HEK293 (cell line): ENCODE data around the gene TOMM7.

Source experiments
- CTCF ChIA-PET: fragments of 350-600 bp; formaldehyde crosslinking; extraction: SDS; loops from one replicate; lab custom pipeline; 2021; ENCODE audit warnings: antibody characterized with exemption; lab: Yijun Ruan, JAX
- POLR2A ChIA-PET: fragments of 300-600 bp; formaldehyde crosslinking; extraction: SDS; loops from one replicate; lab custom pipeline; 2020; ENCODE audit warnings: antibody characterized with exemption, inconsistent platforms; lab: Yijun Ruan, JAX
- H3K27ac ChIP-seq: fragments of 200-500 bp; sonication (Bioruptor generic); 2 replicates; pipeline ENCODE4 v1.5.1; 2014; ENCODE audit warnings: low read depth, low read length, control low read depth, inconsistent platforms; ENCODE audit errors: extremely low read depth
- H3K36me3 ChIP-seq, 2 experiments: fragments of 200-500 bp in 1 of 2; sonication (Bioruptor generic) in 1 of 2; 1 replicate in 1 of 2; 2 replicates in 1 of 2; pipeline ENCODE4 v1.5.1; 2014 to 2017; ENCODE audit warnings: inconsistent platforms in 2 of 2, low read length in 2 of 2; ENCODE audit not compliant: control insufficient read depth in 2 of 2, insufficient read depth in 1 of 2
- H3K4me1 ChIP-seq: fragments of 200-500 bp; sonication (Bioruptor generic); 2 replicates; pipeline ENCODE4 v1.5.1; 2014; ENCODE audit warnings: mild to moderate bottlenecking, low read length, inconsistent platforms; ENCODE audit not compliant: control insufficient read depth, insufficient read depth
- H3K4me3 ChIP-seq: 2 replicates; pipeline ENCODE4 v1.5.1; 2011; ENCODE audit warnings: low read depth, mild to moderate bottlenecking, control low read depth, low read length, moderate library complexity
- H3K9me3 ChIP-seq: fragments of 200-500 bp; sonication (Bioruptor generic); 2 replicates; pipeline ENCODE4 v1.5.1; 2014; ENCODE audit warnings: low read depth, low read length, inconsistent platforms; ENCODE audit not compliant: control insufficient read depth, insufficient read depth
- PRDM1 ChIP-seq: fragments of 450-650 bp; formaldehyde crosslinking; IDR thresholded peaks from 2 replicates; pipeline ENCODE4; 2016; ENCODE audit warnings: missing biosample characterization, missing genetic modification characterization
- ZNF561 ChIP-seq: fragments of 450-650 bp; IDR thresholded peaks from 2 replicates; pipeline ENCODE4 v1.5.1; 2018; ENCODE audit warnings: missing biosample characterization, missing genetic modification characterization, borderline replicate concordance
- ZNF660 ChIP-seq: fragments of 450-650 bp; IDR thresholded peaks from 2 replicates; pipeline ENCODE4 v1.5.1; 2018; ENCODE audit warnings: missing biosample characterization, mild to moderate bottlenecking, missing genetic modification characterization

The TOMM7 gene

DNA sequence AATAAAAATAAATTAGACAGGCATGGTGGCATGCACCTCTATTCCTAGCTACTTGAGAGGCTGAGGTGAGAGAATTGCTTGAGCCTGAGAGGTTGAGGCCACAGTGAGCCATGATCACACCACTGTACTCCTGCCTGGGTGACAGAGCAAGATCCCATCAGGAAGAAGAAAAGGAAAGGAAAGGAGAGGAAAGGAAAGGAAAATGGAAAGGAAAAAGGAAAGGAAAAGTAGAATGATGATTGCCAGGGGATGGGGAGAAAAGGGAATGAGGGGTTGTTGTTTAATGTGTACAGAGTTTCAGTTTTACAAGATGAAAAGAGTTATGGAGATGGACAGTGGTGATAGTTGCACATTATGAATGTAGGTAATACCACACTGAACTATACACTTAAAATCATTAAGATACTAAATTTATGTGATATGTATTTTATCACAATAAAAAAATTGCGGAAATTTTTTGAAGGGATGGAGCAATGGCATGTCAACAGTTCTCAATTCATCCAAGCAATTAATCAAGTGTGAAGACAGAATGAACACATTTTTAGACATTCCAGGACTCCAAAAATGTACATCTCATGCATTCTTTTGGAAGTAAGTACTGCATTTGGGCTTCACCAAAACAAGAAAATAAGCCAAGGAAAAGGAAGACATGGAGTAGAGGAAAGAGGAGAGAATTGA lies 51.3 kb downstream of the TOMM7 start:
- no peaks in the 10 kb centered on the region for H3K36me3 ChIP-seq
- CTCF ChIA-PET, result interaction anchor here (1.3 kb wide), 1 partner anchor 211 kb away, joined by 3 read pairs; no protein-coding TSS in a partner anchor
- TF ChIP-seq PRDM1 (tag by site-specific recombination) (peak; percentile 93), ZNF561 (tag by site-specific recombination) (no peak)
- TF ChIP-seq, all 188 proteins: peak for 1
- POLR2A ChIA-PET, result no interaction called here
- no peak overlapping the region for H3K27ac ChIP-seq
- H3K9me3 ChIP-seq, result no peaks in the 10 kb centered on the region
- H3K4me3 ChIP-seq, result no peak overlapping the region
- no peaks in the 10 kb centered on the region for H3K4me1 ChIP-seq

DNA sequence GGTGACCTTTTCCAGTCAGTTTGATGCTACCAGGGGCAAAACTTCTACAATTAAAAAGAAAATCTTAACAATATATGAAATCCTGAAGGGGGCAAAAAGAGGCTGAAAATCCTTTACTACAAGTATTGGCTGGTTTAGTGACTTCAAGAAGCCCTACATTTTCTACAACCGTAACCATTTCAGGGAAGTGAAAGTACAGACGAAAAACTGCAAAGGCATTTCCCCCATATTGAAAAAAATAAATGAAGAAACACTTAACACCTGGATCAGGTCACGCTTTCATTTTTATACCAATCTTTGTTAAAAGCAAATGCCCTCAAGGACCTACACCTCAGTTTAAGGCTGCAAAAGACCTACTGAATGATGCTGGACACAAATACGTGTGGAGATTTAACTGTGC lies 57.0 kb downstream of the TOMM7 start:
- H3K9me3 ChIP-seq, result no peaks in the 10 kb centered on the region
- no peaks in the 10 kb centered on the region for H3K36me3 ChIP-seq
- ChIA-PET CTCF (interaction anchor here (0.8 kb wide), 1 partner anchor 17 kb away, joined by 3 read pairs; no protein-coding TSS in a partner anchor), POLR2A (no interaction called here)
- H3K4me3 ChIP-seq, result no peak overlapping the region
- no peak overlapping the region for H3K27ac ChIP-seq
- H3K4me1 ChIP-seq, result no peaks in the 10 kb centered on the region
- no peak for TF ChIP-seq ZNF660 (tag by site-specific recombination)
